Liver (tissue), 9 donors: ENCODE results near the gene DKKL1. TPM values are rescaled to one million over a fixed set of nuclear protein-coding genes. Genes with fewer than 3 reads are reported as not detected.

ENCODE experiments used
- DNase-seq: peaks from one replicate; pipeline ENCODE4 v3.0.0-alpha.2; 2017; ENCODE audit warnings: low spot score
- H3K27ac ChIP-seq, 2 donors: one replicate each; pipeline ENCODE4 v1.7.0; 2013; ENCODE audit warnings: inconsistent platforms in 2 of 2, low read length in 2 of 2, control low read depth in 1 of 2, low read depth in 1 of 2, mild to moderate bottlenecking in 1 of 2
- H3K27me3 ChIP-seq, 4 donors: one replicate each; pipeline versions ENCODE4 v1.6.1 to v1.7.0; 2013; ENCODE audit warnings: low read length in 3 of 4, inconsistent platforms in 1 of 4, mild to moderate bottlenecking in 1 of 4, moderate library complexity in 1 of 4; ENCODE audit not compliant: control insufficient read depth in 4 of 4, insufficient read depth in 4 of 4
- H3K36me3 ChIP-seq, 4 donors: one replicate each; pipeline versions ENCODE4 v1.6.1 to v1.7.0; 2013; ENCODE audit warnings: low read length in 3 of 4, mild to moderate bottlenecking in 3 of 4, low read depth in 1 of 4, moderate library complexity in 1 of 4; ENCODE audit not compliant: control insufficient read depth in 4 of 4, insufficient read depth in 3 of 4
- H3K4me1 ChIP-seq, 4 donors: one replicate each; pipeline versions ENCODE4 v1.6.1 to v1.7.0; 2013; ENCODE audit warnings: low read length in 3 of 4, mild to moderate bottlenecking in 3 of 4, moderate library complexity in 1 of 4; ENCODE audit not compliant: control insufficient read depth in 4 of 4, insufficient read depth in 4 of 4
- H3K4me3 ChIP-seq, 3 donors: one replicate each; pipeline versions ENCODE4 v1.6.1 to v1.7.0; 2013; ENCODE audit warnings: low read length in 3 of 3, control low read depth in 1 of 3, low read depth in 1 of 3, mild to moderate bottlenecking in 1 of 3
- H3K9ac ChIP-seq, 2 donors: one replicate each; pipeline ENCODE4 v1.7.0; 2013; ENCODE audit warnings: low read length in 2 of 2, mild to moderate bottlenecking in 2 of 2, moderate library complexity in 2 of 2, control low read depth in 1 of 2, low read depth in 1 of 2
- H3K9me3 ChIP-seq, 4 donors: one replicate each; pipeline versions ENCODE4 v1.6.1 to v1.7.0; 2013; ENCODE audit warnings: low read length in 3 of 4; ENCODE audit not compliant: control insufficient read depth in 4 of 4
- CTCF ChIP-seq: fragments of 150-350 bp; IDR thresholded peaks from 2 replicates; pipeline ENCODE4 v1.5.1; 2017; ENCODE audit warnings: improper control_type of control experiment, low read depth, low read length; ENCODE audit not compliant: missing input control
- EGR1 ChIP-seq, 2 donors: IDR thresholded peaks; 2 replicates each; pipeline ENCODE4 v1.6.1; 2016 to 2018; ENCODE audit warnings: antibody characterized with exemption in 2 of 2, low read depth in 2 of 2
- FOXA1 ChIP-seq: IDR thresholded peaks from 2 replicates; pipeline ENCODE4 v1.6.1; 2016; ENCODE audit warnings: antibody characterized with exemption
- FOXA2 ChIP-seq: IDR thresholded peaks from 2 replicates; pipeline ENCODE4 v1.6.1; 2016; ENCODE audit warnings: antibody characterized with exemption
- HNF4A ChIP-seq, 2 donors: conservative IDR thresholded peaks; 2 replicates each; pipeline ENCODE4 v1.6.1; 2016; ENCODE audit warnings: antibody characterized with exemption in 2 of 2, mild to moderate bottlenecking in 2 of 2
- HNF4G ChIP-seq: IDR thresholded peaks from 2 replicates; pipeline ENCODE4 v1.6.1; 2016; ENCODE audit warnings: antibody characterized with exemption
- JUND ChIP-seq, 2 donors: IDR thresholded peaks; 2 replicates each; pipeline ENCODE4 v1.6.1; 2016; ENCODE audit warnings: antibody characterized with exemption in 2 of 2
- MAX ChIP-seq: IDR thresholded peaks from 2 replicates; pipeline ENCODE4 v1.6.1; 2016; ENCODE audit warnings: antibody characterized with exemption
- NR2F2 ChIP-seq: IDR thresholded peaks from 2 replicates; pipeline ENCODE4 v1.6.1; 2016; ENCODE audit warnings: antibody characterized with exemption
- RAD21 ChIP-seq, 2 donors: IDR thresholded peaks; 2 replicates each; pipeline ENCODE4 v1.6.1; 2016; ENCODE audit warnings: antibody characterized with exemption in 2 of 2, mild to moderate bottlenecking in 2 of 2
- REST ChIP-seq: IDR thresholded peaks from 2 replicates; pipeline ENCODE4 v1.6.1; 2016; ENCODE audit warnings: antibody characterized with exemption, mild to moderate bottlenecking
- SP1 ChIP-seq: IDR thresholded peaks from 2 replicates; pipeline ENCODE4 v1.6.1; 2018; ENCODE audit warnings: antibody characterized with exemption, mild to moderate bottlenecking
- TAF1 ChIP-seq: conservative IDR thresholded peaks from 2 replicates; pipeline ENCODE4 v1.6.1; 2016; ENCODE audit warnings: antibody characterized with exemption, mild to moderate bottlenecking
- YY1 ChIP-seq: IDR thresholded peaks from 2 replicates; pipeline ENCODE4 v1.6.1; 2016; ENCODE audit warnings: antibody characterized with exemption, mild to moderate bottlenecking
- ZBTB33 ChIP-seq: IDR thresholded peaks from 2 replicates; pipeline ENCODE4 v1.6.1; 2016; ENCODE audit warnings: antibody characterized with exemption
- WGBS: extraction: QIAGEN DNeasy Blood & Tissue Kit; methylation state at CpG from one replicate; pipeline ENCODE4 v1.1.7; 2013; 5-methylcytosine and 5-hydroxymethylcytosine counted together
- polyA plus RNA-seq, 2 donors: library from polyadenylated mRNA; stranded (reverse) in 1 of 2; unstranded in 1 of 2; fragments of 200-250 nt in 1 of 2; fragments of >200 nt in 1 of 2; fragmentation: Nextera tagmentation in 1 of 2; extraction: Ambion mirVana in 1 of 2; gene quantifications; one replicate each; pipeline versions ENCODE4 v1.2.1 to v1.2.3, GENCODE V29; 2013 to 2015
- total RNA-seq, 2 donors: library from RNA; depleted of rRNA; stranded (reverse); fragments of >200 nt; gene quantifications; one replicate each; pipeline ENCODE4 v1.2.3, GENCODE V29; 2014
- TF ChIP-seq, protein P1 (sequence below): IDR thresholded peaks from 2 replicates; pipeline ENCODE4 v1.6.1; 2016; ENCODE audit warnings: antibody characterized with exemption
- donor health status: healthy.
- donor health status: healthy.
- donor health status: healthy.
- donor health status: healthy.
- donor health status: healthy.

Gene DKKL1
- total and polyA plus RNA-seq, 4 donors = 0.14 to 0.16 TPM; not detected in 2

DNA sequence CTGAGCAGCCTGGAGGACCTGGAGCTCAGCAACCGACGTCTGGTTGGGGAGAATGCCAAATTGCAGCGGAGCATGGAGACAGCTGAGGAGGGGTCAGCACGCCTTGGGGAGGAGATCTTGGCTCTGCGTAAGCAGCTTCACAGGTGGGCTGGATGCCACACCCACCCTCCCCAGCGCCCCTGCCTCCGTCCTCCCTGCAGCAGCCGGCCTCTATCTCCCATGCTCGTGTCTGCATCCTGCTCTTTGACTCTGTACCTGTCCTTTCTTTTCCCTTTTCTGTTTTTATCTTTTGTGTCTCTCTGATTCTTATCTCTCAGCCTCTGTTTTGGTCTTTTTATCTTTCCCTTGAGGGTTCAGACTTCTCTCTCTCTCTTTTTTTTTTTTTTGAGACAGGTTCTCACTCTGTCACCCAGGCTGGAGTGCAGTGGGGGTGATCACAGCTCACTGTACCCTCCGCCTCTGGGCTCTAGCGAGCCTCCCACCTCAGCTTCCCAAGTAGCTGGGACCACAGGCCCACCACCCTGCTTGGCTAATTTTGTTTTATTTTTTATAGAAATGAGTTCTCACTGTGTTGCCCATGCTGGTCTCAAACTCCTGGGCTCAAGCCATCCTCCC lies 34.4 kb downstream of the DKKL1 start:
- Histone ChIP-seq H3K27ac (no peak overlapping the region), H3K4me3 (no peak overlapping the region), H3K4me1 (no peaks in the 10 kb centered on the region), H3K9me3 (no peaks in the 10 kb centered on the region), H3K36me3 (no peaks in the 10 kb centered on the region), H3K27me3 (peaks cover 0 to 2% (median 0%) of the 10 kb centered on the region in 4 donors), H3K9ac (no peak overlapping the region)
- no peak for DNase-seq
- TF ChIP-seq JUND (IDR thresholded peaks at IDR 0.05) = no peak
- TF ChIP-seq YY1 = no peak
- TF ChIP-seq HNF4A (conservative IDR thresholded peaks at IDR 0.05) = no peak
- TF ChIP-seq EGR1 (IDR thresholded peaks at IDR 0.05; ENCODE audit: low read depth in 2 of 2) = no peak
- 82% methylated on average over 11 of the region's 11 CpGs for WGBS

DNA sequence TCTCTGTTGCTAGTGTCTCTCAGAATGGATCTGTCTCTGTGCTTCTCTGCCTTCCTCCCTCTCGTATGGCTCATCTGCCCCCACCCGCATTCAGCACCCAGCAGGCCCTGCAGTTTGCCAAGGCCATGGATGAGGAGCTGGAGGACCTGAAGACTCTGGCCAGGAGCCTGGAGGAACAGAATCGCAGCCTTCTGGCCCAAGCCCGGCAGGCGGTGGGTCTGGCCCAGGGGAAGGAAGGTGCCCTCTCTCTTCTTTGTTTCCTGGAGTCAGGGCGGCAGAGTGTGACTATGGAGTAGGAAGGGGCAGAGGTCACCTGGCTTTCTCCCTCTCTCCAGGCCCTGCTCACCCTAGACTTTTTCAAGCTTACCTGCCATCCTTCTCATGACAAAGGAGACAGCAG lies 35.3 kb downstream of the DKKL1 start:
- TF ChIP-seq HNF4G (no peak), SP1 (no peak), YY1 (no peak), TAF1 (no peak), MAX (no peak), EGR1 (IDR thresholded peaks at IDR 0.05; ENCODE audit: low read depth in 2 of 2) (no peak), ZBTB33 (no peak), RAD21 (IDR thresholded peaks at IDR 0.05) (no peak), FOXA1 (no peak), FOXA2 (no peak), CTCF (no peak), JUND (IDR thresholded peaks at IDR 0.05) (no peak), HNF4A (conservative IDR thresholded peaks at IDR 0.05) (no peak), REST (no peak), NR2F2 (no peak)
- TF ChIP-seq, protein P1, sequence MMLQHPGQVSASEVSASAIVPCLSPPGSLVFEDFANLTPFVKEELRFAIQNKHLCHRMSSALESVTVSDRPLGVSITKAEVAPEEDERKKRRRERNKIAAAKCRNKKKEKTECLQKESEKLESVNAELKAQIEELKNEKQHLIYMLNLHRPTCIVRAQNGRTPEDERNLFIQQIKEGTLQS = no peak
- WGBS = 89% methylated on average over 6 of the region's 6 CpGs
- H3K9ac ChIP-seq = no peak overlapping the region
- H3K27ac ChIP-seq = no peak overlapping the region
- no peaks in the 10 kb centered on the region for H3K36me3 ChIP-seq
- H3K27me3 ChIP-seq = peaks cover 0 to 2% (median 0%) of the 10 kb centered on the region in 4 donors
- no peaks in the 10 kb centered on the region for H3K4me1 ChIP-seq
- DNase-seq = no peak
- H3K4me3 ChIP-seq = no peak overlapping the region
- H3K9me3 ChIP-seq = no peaks in the 10 kb centered on the region
